HFF-Myc (cell line): ENCODE data around the gene IGFBP7.

Experiments
- DNase-seq: peaks from one replicate; pipeline ENCODE4 v3.0.0-alpha.2; 2011; ENCODE audit warnings: low read depth; ENCODE audit errors: extremely low read depth
- H3K4me3 ChIP-seq: replicated peaks from 2 replicates; pipeline ENCODE4 v1.5.1; 2011; ENCODE audit warnings: low read depth, mild to moderate bottlenecking, control low read depth, low read length
- CTCF ChIP-seq: IDR thresholded peaks from 2 replicates; pipeline ENCODE4 v1.5.1; 2012; ENCODE audit warnings: mild to moderate bottlenecking, low read depth, low read length, control low read depth; ENCODE audit errors: missing control alignments

The IGFBP7 gene

GRCh38 chr4:57039345-57039744, 70.8 kb downstream of the IGFBP7 start:
- no peak overlapping the region for H3K4me3 ChIP-seq
- no peak for TF ChIP-seq CTCF
- DNase-seq, result no peak

- DNase-seq, result no peak
- H3K4me3 ChIP-seq, result no peak overlapping the region
- peak; percentile 97 for TF ChIP-seq CTCF
Measured at GRCh38 chr4:57037982-57038604, 72.1 kb downstream of the IGFBP7 start.

- H3K4me3 ChIP-seq, result no peak overlapping the region
- no peak for TF ChIP-seq CTCF
- no peak for DNase-seq
Measured at GRCh38 chr4:57034520-57034919, 75.7 kb downstream of the IGFBP7 start.

GRCh38 chr4:57023104-57023503, 87.1 kb downstream of the IGFBP7 start:
- no peak for DNase-seq
- H3K4me3 ChIP-seq, result no peak overlapping the region
- TF ChIP-seq CTCF, result no peak

- TF ChIP-seq CTCF, result no peak
- DNase-seq, result no peak
Measured at GRCh38 chr4:57020467-57021101, 89.6 kb downstream of the IGFBP7 start.

GRCh38 chr4:57018980-57019379, 91.2 kb downstream of the IGFBP7 start:
- no peak for DNase-seq
- no peak for TF ChIP-seq CTCF
- no peak overlapping the region for H3K4me3 ChIP-seq

More at GRCh38 chr4:57020467-57021101, 89.6 kb downstream of the IGFBP7 start:
- H3K4me3 ChIP-seq, result no peak overlapping the region
